Mesendoderm (in vitro differentiated cells): Measurements from ENCODE around the gene IGF2R.

Experiments
- DNase-seq: peaks from one replicate; pipeline ENCODE4 v3.0.0; 2013
- H2AK5ac ChIP-seq: 2 replicates; pipeline ENCODE4 v1.6.1; 2013; ENCODE audit warnings: low read length, inconsistent platforms
- H2BK120ac ChIP-seq: 2 replicates; pipeline ENCODE4 v1.6.1; 2013; ENCODE audit warnings: low read depth, mild to moderate bottlenecking, low read length, moderate library complexity, mixed read lengths
- H2BK15ac ChIP-seq: replicated peaks from 2 replicates; pipeline ENCODE4 v1.6.1; 2013; ENCODE audit warnings: low read depth, mild to moderate bottlenecking, moderate library complexity
- H2BK5ac ChIP-seq: 2 replicates; pipeline ENCODE4 v1.6.1; 2013; ENCODE audit warnings: low read length, inconsistent platforms
- H3K18ac ChIP-seq: 2 replicates; pipeline ENCODE4 v1.6.1; 2013; ENCODE audit warnings: mild to moderate bottlenecking, low read length, mixed read lengths
- H3K23ac ChIP-seq: one replicate; pipeline ENCODE4 v1.6.1; 2013; ENCODE audit warnings: low read length
- H3K27ac ChIP-seq: 2 replicates; pipeline ENCODE4 v1.5.1; 2013; ENCODE audit warnings: low read depth, mild to moderate bottlenecking, inconsistent platforms, low read length, moderate library complexity
- H3K27me3 ChIP-seq: 2 replicates; pipeline ENCODE4 v1.6.1; 2013; ENCODE audit warnings: low read length, control low read depth, mild to moderate bottlenecking, inconsistent platforms; ENCODE audit not compliant: insufficient read depth, poor library complexity
- H3K36me3 ChIP-seq: 2 replicates; pipeline ENCODE4 v1.6.1; 2013; ENCODE audit warnings: low read length, inconsistent platforms; ENCODE audit not compliant: control insufficient read depth, insufficient read depth
- H3K4ac ChIP-seq: one replicate; pipeline ENCODE4 v1.6.1; 2013; ENCODE audit warnings: low read depth, mild to moderate bottlenecking, low read length, moderate library complexity
- H3K4me1 ChIP-seq: 2 replicates; pipeline ENCODE4 v1.6.1; 2013; ENCODE audit warnings: low read depth, low read length, inconsistent platforms; ENCODE audit not compliant: control insufficient read depth
- H3K4me2 ChIP-seq: 2 replicates; pipeline ENCODE4 v1.6.1; 2013; ENCODE audit warnings: low read length
- H3K4me3 ChIP-seq: 2 replicates; pipeline ENCODE4 v1.5.1; 2013; ENCODE audit warnings: mild to moderate bottlenecking, low read length
- H3K56ac ChIP-seq: one replicate; pipeline ENCODE4 v1.6.1; 2013; ENCODE audit warnings: low read length
- H3K79me1 ChIP-seq: 2 replicates; pipeline ENCODE4 v1.6.1; 2013; ENCODE audit warnings: low read length, inconsistent platforms
- H3K79me2 ChIP-seq: 2 replicates; pipeline ENCODE4 v1.6.1; 2013; ENCODE audit warnings: mild to moderate bottlenecking, low read length; ENCODE audit not compliant: control insufficient read depth, insufficient read depth
- H3K9ac ChIP-seq: 2 replicates; pipeline ENCODE4 v1.6.1; 2013; ENCODE audit warnings: low read length, inconsistent platforms
- H4K5ac ChIP-seq: one replicate; pipeline ENCODE4 v1.6.1; 2013; ENCODE audit warnings: low read length
- H4K8ac ChIP-seq: one replicate; pipeline ENCODE4 v1.6.1; 2013; ENCODE audit warnings: low read depth, mild to moderate bottlenecking, control low read depth, low read length, moderate library complexity
- WGBS: extraction: QIAGEN DNeasy Blood & Tissue Kit; methylation state at CpG from one replicate; pipeline ENCODE4 v1.1.7; 2013; ENCODE audit warnings: low lambda C conversion rate, missing lambda C conversion rate; ENCODE audit not compliant: insufficient coverage; ENCODE audit errors: extremely low coverage; 5-methylcytosine and 5-hydroxymethylcytosine counted together

The IGF2R gene

GRCh38 chr6:160013987-160014868 is 45.3 kb downstream of the IGF2R start:
- Histone ChIP-seq H3K18ac (no peak overlapping the region), H3K27me3 (no peaks in the 10 kb centered on the region), H3K27ac (no peak overlapping the region), H2AK5ac (no peak overlapping the region), H3K79me1 (peaks cover 1% of the 10 kb centered on the region), H3K9ac (no peak overlapping the region), H3K4me3 (no peak overlapping the region), H3K4ac (no peak overlapping the region), H3K4me1 (no peaks in the 10 kb centered on the region), H3K4me2 (no peak overlapping the region), H3K56ac (no peak overlapping the region), H3K79me2 (no peaks in the 10 kb centered on the region), H4K8ac (no peak overlapping the region), H4K5ac (no peak overlapping the region), H2BK5ac (no peak overlapping the region), H2BK120ac (no peak overlapping the region), H3K36me3 (peaks cover 1% of the 10 kb centered on the region), H2BK15ac (no peak overlapping the region), H3K23ac (no peak overlapping the region)
- no peak for DNase-seq
- no CpG with 5 or more reads among the region's 4 CpGs for WGBS

- no CpG with 5 or more reads among the region's 2 CpGs for WGBS
- H4K8ac ChIP-seq, result no peak overlapping the region
- H3K56ac ChIP-seq, result no peak overlapping the region
- no peak overlapping the region for H2AK5ac ChIP-seq
- H3K27ac ChIP-seq, result no peak overlapping the region
- no peak overlapping the region for H2BK15ac ChIP-seq
- no peak overlapping the region for H3K4ac ChIP-seq
- no peak overlapping the region for H3K23ac ChIP-seq
- no peak overlapping the region for H4K5ac ChIP-seq
- H3K36me3 ChIP-seq, result peaks cover 1% of the 10 kb centered on the region
- peaks cover 1% of the 10 kb centered on the region for H3K79me1 ChIP-seq
- no peak overlapping the region for H2BK120ac ChIP-seq
- no peak overlapping the region for H2BK5ac ChIP-seq
- H3K18ac ChIP-seq, result no peak overlapping the region
- H3K4me3 ChIP-seq, result no peak overlapping the region
- H3K4me1 ChIP-seq, result no peaks in the 10 kb centered on the region
- H3K4me2 ChIP-seq, result no peak overlapping the region
- H3K27me3 ChIP-seq, result no peaks in the 10 kb centered on the region
- no peak for DNase-seq
- H3K79me2 ChIP-seq, result no peaks in the 10 kb centered on the region
- no peak overlapping the region for H3K9ac ChIP-seq
Observed at GRCh38 chr6:160014869-160015182, 45.9 kb downstream of the IGF2R start.

GRCh38 chr6:160015778-160016684 is 47.1 kb downstream of the IGF2R start:
- H4K5ac ChIP-seq, result no peak overlapping the region
- H3K27ac ChIP-seq, result no peak overlapping the region
- no peak overlapping the region for H2AK5ac ChIP-seq
- peaks cover 1% of the 10 kb centered on the region for H3K79me1 ChIP-seq
- H3K27me3 ChIP-seq, result no peaks in the 10 kb centered on the region
- WGBS, result no CpG with 5 or more reads among the region's 10 CpGs
- H3K4ac ChIP-seq, result no peak overlapping the region
- DNase-seq, result no peak
- H2BK5ac ChIP-seq, result no peak overlapping the region
- no peak overlapping the region for H3K23ac ChIP-seq
- no peak overlapping the region for H2BK120ac ChIP-seq
- H2BK15ac ChIP-seq, result no peak overlapping the region
- H3K4me2 ChIP-seq, result no peak overlapping the region
- H3K4me1 ChIP-seq, result no peaks in the 10 kb centered on the region
- peaks cover 1% of the 10 kb centered on the region for H3K36me3 ChIP-seq
- H3K56ac ChIP-seq, result no peak overlapping the region
- no peak overlapping the region for H3K4me3 ChIP-seq
- no peak overlapping the region for H4K8ac ChIP-seq
- H3K79me2 ChIP-seq, result no peaks in the 10 kb centered on the region
- no peak overlapping the region for H3K9ac ChIP-seq
- no peak overlapping the region for H3K18ac ChIP-seq

DNA sequence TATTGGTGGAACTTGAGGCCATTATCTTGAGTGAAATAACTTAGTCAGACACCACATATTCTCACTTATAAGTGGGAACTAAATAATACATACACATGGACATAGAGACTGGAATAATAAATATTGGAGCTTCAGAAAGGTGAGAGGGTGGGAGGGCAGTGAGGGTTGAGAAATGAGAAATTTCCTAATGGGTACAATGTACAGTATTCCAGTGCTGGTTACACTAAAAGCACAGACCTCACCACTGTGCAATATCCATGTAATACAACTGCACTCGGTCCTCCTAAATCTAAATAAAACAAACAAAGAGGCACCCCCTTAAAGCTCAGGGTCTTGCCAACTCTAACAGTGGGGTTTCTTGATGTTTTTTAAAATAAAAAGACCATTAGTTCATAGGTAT is 53.2 kb downstream of the IGF2R start:
- no peak for DNase-seq
- H4K5ac ChIP-seq, result no peak overlapping the region
- H3K23ac ChIP-seq, result no peak overlapping the region
- H3K4me2 ChIP-seq, result no peak overlapping the region
- no peak overlapping the region for H2AK5ac ChIP-seq
- H3K79me1 ChIP-seq, result no peaks in the 10 kb centered on the region
- no peaks in the 10 kb centered on the region for H3K79me2 ChIP-seq
- no peak overlapping the region for H2BK5ac ChIP-seq
- H4K8ac ChIP-seq, result no peak overlapping the region
- H3K9ac ChIP-seq, result no peak overlapping the region
- H3K27me3 ChIP-seq, result no peaks in the 10 kb centered on the region
- H2BK15ac ChIP-seq, result no peak overlapping the region
- WGBS, result no CpG with 5 or more reads among the region's 1 CpG
- H3K18ac ChIP-seq, result no peak overlapping the region
- no peak overlapping the region for H3K56ac ChIP-seq
- no peaks in the 10 kb centered on the region for H3K4me1 ChIP-seq
- H3K36me3 ChIP-seq, result peaks cover 2% of the 10 kb centered on the region
- no peak overlapping the region for H3K4ac ChIP-seq
- H3K4me3 ChIP-seq, result no peak overlapping the region
- H2BK120ac ChIP-seq, result no peak overlapping the region
- no peak overlapping the region for H3K27ac ChIP-seq

GRCh38 chr6:160022793-160023192 is 53.9 kb downstream of the IGF2R start:
- Histone ChIP-seq H3K18ac (no peak overlapping the region), H3K23ac (no peak overlapping the region), H2BK15ac (no peak overlapping the region), H3K4ac (no peak overlapping the region), H4K5ac (no peak overlapping the region), H3K56ac (no peak overlapping the region), H2BK120ac (no peak overlapping the region), H3K4me1 (no peaks in the 10 kb centered on the region), H4K8ac (no peak overlapping the region), H3K79me1 (no peaks in the 10 kb centered on the region), H3K27me3 (no peaks in the 10 kb centered on the region), H3K4me2 (no peak overlapping the region), H3K27ac (no peak overlapping the region), H3K36me3 (peaks cover 4% of the 10 kb centered on the region), H3K79me2 (no peaks in the 10 kb centered on the region), H3K4me3 (no peak overlapping the region), H2BK5ac (no peak overlapping the region), H3K9ac (no peak overlapping the region), H2AK5ac (no peak overlapping the region)
- WGBS, result no CpG with 5 or more reads among the region's 3 CpGs
- DNase-seq, result no peak
